BJ (cell line): ENCODE measurements around the gene MCCD1. TPM values are rescaled to one million over a fixed set of nuclear protein-coding genes. Genes with fewer than 3 reads are reported as not detected.

Experiments
- CTCF ChIA-PET: fragments of 350-600 bp; formaldehyde crosslinking; extraction: SDS; loops from one replicate; lab custom pipeline; 2021; ENCODE audit warnings: antibody characterized with exemption, inconsistent platforms; lab: Yijun Ruan, JAX
- POLR2A ChIA-PET: fragments of 300-600 bp; sonication (Branson Sonifier 250); formaldehyde crosslinking; extraction: SDS; loops from one replicate; lab custom pipeline; 2021; ENCODE audit warnings: antibody characterized with exemption; lab: Charles Lee
- DNase-seq: peaks from one replicate; pipeline ENCODE4 v3.0.0-alpha.2; 2011; ENCODE audit warnings: low read depth
- H3K27me3 ChIP-seq: 2 replicates; pipeline ENCODE4 v1.6.0; 2011; ENCODE audit warnings: low read length; ENCODE audit not compliant: control insufficient read depth, insufficient read depth
- H3K36me3 ChIP-seq: 2 replicates; pipeline ENCODE4 v1.5.1; 2011; ENCODE audit warnings: low read length; ENCODE audit not compliant: control insufficient read depth, insufficient read depth
- H3K4me3 ChIP-seq: 2 replicates; pipeline ENCODE4 v1.5.1; 2011; ENCODE audit warnings: low read depth, mild to moderate bottlenecking, control low read depth, low read length
- CTCF ChIP-seq: IDR thresholded peaks from 2 replicates; pipeline ENCODE4 v1.5.1; 2011; ENCODE audit warnings: low read depth, mild to moderate bottlenecking, control low read depth, inconsistent platforms, low read length, moderate library complexity; ENCODE audit not compliant: insufficient read depth
- polyA plus RNA-seq: library from polyadenylated mRNA; depleted of rRNA; stranded (reverse); fragments of >200 nt; gene quantifications from 2 replicates; pipeline ENCODE4 v1.2.3, GENCODE V29; 2011

Gene MCCD1
- polyA plus RNA-seq, 1 experiment = not detected

GRCh38 chr6:31525553-31525931 is 3.2 kb upstream of the MCCD1 start:
- POLR2A ChIA-PET = interaction anchor here (0.7 kb wide), 1 partner anchor 281 kb away, joined by 13 read pairs; the partner anchor contains the start of gene LSM2
- H3K4me3 ChIP-seq = no peak overlapping the region
- CTCF ChIA-PET = interaction anchor here (1.0 to 1.1 kb wide), 2 partner anchors 8 to 22 kb away, joined by 3 read pairs; partner anchors contain the start of gene NFKBIL1
- DNase-seq = no peak
- no peaks in the 10 kb centered on the region for H3K27me3 ChIP-seq
- TF ChIP-seq CTCF = no peak
- peaks cover 3% of the 10 kb centered on the region for H3K36me3 ChIP-seq

- Histone ChIP-seq H3K4me3 (no peak overlapping the region), H3K27me3 (no peaks in the 10 kb centered on the region), H3K36me3 (peaks cover 8% of the 10 kb centered on the region)
- peak; percentile 41 for DNase-seq
- ChIA-PET POLR2A (no interaction called here), CTCF (interaction anchor here (1.0 to 1.1 kb wide), 2 partner anchors 9 to 21 kb away, joined by 3 read pairs; partner anchors contain the start of gene NFKBIL1)
- TF ChIP-seq CTCF = no peak
Measured at GRCh38 chr6:31525932-31526591, 2.7 kb upstream of the MCCD1 start.

- Histone ChIP-seq H3K4me3 (no peak overlapping the region), H3K27me3 (no peaks in the 10 kb centered on the region), H3K36me3 (peaks cover 14% of the 10 kb centered on the region)
- DNase-seq = no peak
- TF ChIP-seq CTCF = no peak
- CTCF ChIA-PET = interaction anchor here (1.2 to 3.0 kb wide), 3 partner anchors 11 to 33 kb away, joined by 3 to 12 read pairs (median 4); partner anchors contain the start of gene ATP6V1G2
- POLR2A ChIA-PET = interaction anchor here (0.7 kb wide), 1 partner anchor 773 kb away, joined by 7 read pairs; no protein-coding TSS in a partner anchor
Measured at GRCh38 chr6:31528307-31528777, 420 bp upstream of the MCCD1 start.

GRCh38 chr6:31529329-31530150 is 778 bp downstream of the MCCD1 start:
- CTCF ChIA-PET = interaction anchor here (0.6 to 3.0 kb wide), 4 partner anchors 10 to 851 kb away, joined by 3 to 12 read pairs (median 4); no protein-coding TSS in a partner anchor

More at GRCh38 chr6:31529329-31530150, 778 bp downstream of the MCCD1 start:
- no peak overlapping the region for H3K4me3 ChIP-seq
- DNase-seq = no peak
- POLR2A ChIA-PET = no interaction called here
- H3K36me3 ChIP-seq = peaks cover 25% of the 10 kb centered on the region
- H3K27me3 ChIP-seq = no peaks in the 10 kb centered on the region
- no peak for TF ChIP-seq CTCF
